ENCODE data around the gene SYNJ2BP.

- TF ChIP-seq JUN (CRISPR knock-in tag; IDR thresholded peaks at IDR 0.05): no peak
- TF ChIP-seq CTCF (IDR thresholded peaks at IDR 0.05): no peak
- peak; percentile 87 for TF ChIP-seq NR2C2 (CRISPR knock-in tag; IDR thresholded peaks at IDR 0.05)
Measured at GRCh38 chr14:70416725-70417349, at the start of gene SYNJ2BP.
